Transverse colon (tissue), 4 donors: Measurements from ENCODE around the gene SMARCE1. TPM values are rescaled to one million over a fixed set of nuclear protein-coding genes. Genes with fewer than 3 reads are reported as not detected.
A peak's percentile ranks its signal among the peaks of the same experiment; 100 is the strongest.

Source experiments
- DNase-seq: peaks from one replicate; pipeline ENCODE4 v3.0.0-alpha.2; 2019
- H3K27ac ChIP-seq, 4 donors: fragments of 200-600 bp; sonication (generic); 2 replicates each; pipeline ENCODE4 v1.5.1; 2016 to 2018; ENCODE audit warnings: inconsistent platforms in 4 of 4
- H3K27me3 ChIP-seq: fragments of 200-600 bp; sonication (generic); 2 replicates; pipeline ENCODE4 v1.5.1; 2017; ENCODE audit warnings: inconsistent platforms
- H3K36me3 ChIP-seq, 4 donors: fragments of 200-600 bp; sonication (generic); 2 replicates each; pipeline ENCODE4 v1.5.1; 2017 to 2019; ENCODE audit warnings: inconsistent platforms in 4 of 4
- H3K4me1 ChIP-seq, 4 donors: fragments of 200-600 bp; sonication (generic); 2 replicates each; pipeline ENCODE4 v1.5.1; 2017 to 2020; ENCODE audit warnings: inconsistent platforms in 4 of 4
- H3K4me3 ChIP-seq, 4 donors: fragments of 200-600 bp; sonication (generic); 1 replicate in 1 of 4; 2 replicates in 3 of 4; pipeline versions ENCODE4 v1.5.1 to v1.6.1; 2017 to 2019; ENCODE audit warnings: inconsistent platforms in 4 of 4
- H3K9me3 ChIP-seq, 2 donors: fragments of 200-600 bp; sonication (generic); 2 replicates each; pipeline ENCODE4 v1.5.1; 2017 to 2019; ENCODE audit warnings: inconsistent platforms in 2 of 2
- EP300 ChIP-seq: sonication (generic); formaldehyde crosslinking; IDR thresholded peaks from one replicate; pipeline ENCODE4 v1.6.1; 2017; ENCODE audit warnings: antibody characterized with exemption, low read depth
- POLR2A ChIP-seq: fragments of 450-650 bp; IDR thresholded peaks from one replicate; pipeline ENCODE4 v1.6.1; 2016; ENCODE audit warnings: antibody characterized with exemption, mild to moderate bottlenecking, moderate library complexity
- POLR2AphosphoS5 ChIP-seq, 3 donors: sonication (generic); formaldehyde crosslinking; IDR thresholded peaks; one replicate each; pipeline ENCODE4 v1.6.1; 2016; ENCODE audit warnings: antibody characterized with exemption in 3 of 3
- WGBS, 2 donors: methylation state at CpG; one replicate each; pipeline ENCODE4 v1.1.5; 2018; ENCODE audit warnings: low coverage in 1 of 2; 5-methylcytosine and 5-hydroxymethylcytosine counted together
- in situ Hi-C, 4 donors: fragments of 200-750 bp; cut with MboI; loops; one replicate each; pipeline versions ENCODE4 v1.15.0 to v1.15.1; 2017; ENCODE audit warnings: low sequenced_read_pairs in 3 of 4, low pct_ligation_motif_present in 1 of 4, low pct_unique_long_range_greater_than_20kb in 1 of 4
- intact Hi-C: fragments of 100-400 bp; cut with DNase I; formaldehyde crosslinking; loops from one replicate; pipeline ENCODE4 v1.15.1; 2023; ENCODE audit warnings: low total_unique reads
- total RNA-seq, 4 donors: library from RNA; depleted of rRNA; stranded (reverse); fragments of >200 nt; gene quantifications; one replicate each; pipeline ENCODE4 v1.1.0, GENCODE V29; 2016
- TF ChIP-seq, protein P1 (sequence below), 5 experiments: fragments of 200-600 bp in 3 of 5; fragments of 450-650 bp in 2 of 5; sonication (generic) in 3 of 5; IDR thresholded peaks; 1 replicate in 2 of 5; 2 replicates in 3 of 5; pipeline ENCODE4 v1.5.1; 2016 to 2017; ENCODE audit warnings: antibody characterized with exemption in 5 of 5, inconsistent platforms in 3 of 5, mild to moderate bottlenecking in 2 of 5, moderate library complexity in 1 of 5

SMARCE1 gene
- total RNA-seq, 4 donors from 2014 or later = 43.0 to 87.2 (median 61.6) TPM

DNA sequence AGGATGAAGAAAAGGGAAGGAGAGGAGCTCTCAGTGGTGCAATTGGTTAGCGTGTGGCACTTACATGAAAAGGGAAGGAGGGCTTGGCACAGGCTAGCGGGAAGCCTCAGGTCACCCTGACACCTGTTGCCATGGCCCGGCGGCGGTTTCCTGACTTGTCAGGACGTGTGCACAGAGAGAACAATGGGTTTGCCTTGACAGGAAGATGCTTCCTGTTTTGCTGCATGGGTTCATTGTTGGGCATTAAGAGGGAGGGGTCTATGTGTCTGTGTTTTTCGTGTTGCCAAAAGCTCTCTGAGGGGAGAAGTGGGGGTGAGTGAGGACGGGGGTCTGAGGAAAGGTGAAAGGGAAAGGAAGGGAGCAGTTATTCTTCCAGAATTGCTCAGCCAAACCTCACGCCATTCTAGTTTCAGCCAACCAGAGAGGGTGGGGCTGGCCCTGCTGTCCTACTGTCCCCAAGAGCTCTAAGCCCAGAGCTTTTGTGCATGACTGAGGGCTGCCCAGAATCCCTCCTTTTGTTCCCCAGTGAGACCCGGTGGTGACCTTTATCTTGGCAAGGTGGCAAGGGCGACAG lies 65.2 kb downstream of the SMARCE1 start:
- Histone ChIP-seq H3K9me3 (peaks cover 0 to 8% of the 10 kb centered on the region in 2 donors), H3K27me3 (no peaks in the 10 kb centered on the region), H3K4me3 (no peak overlapping the region), H3K36me3 (no peaks in the 10 kb centered on the region), H3K27ac (peak overlapping the region in 3 of 4 donors; percentile 9 to 37 (median 26)), H3K4me1 (peaks cover 0 to 4% (median 0%) of the 10 kb centered on the region in 4 donors)
- in situ Hi-C loops (no loop called here), intact Hi-C loops (no loop called here)
- 31 to 47% methylated on average over 8 to 11 of the region's 11 CpGs for WGBS, 2 donors
- TF ChIP-seq EP300 = no peak
- peak in 1 of 3 donors; percentile 13 for TF ChIP-seq POLR2AphosphoS5 (IDR thresholded peaks at IDR 0.05)
- TF ChIP-seq, protein P1, sequence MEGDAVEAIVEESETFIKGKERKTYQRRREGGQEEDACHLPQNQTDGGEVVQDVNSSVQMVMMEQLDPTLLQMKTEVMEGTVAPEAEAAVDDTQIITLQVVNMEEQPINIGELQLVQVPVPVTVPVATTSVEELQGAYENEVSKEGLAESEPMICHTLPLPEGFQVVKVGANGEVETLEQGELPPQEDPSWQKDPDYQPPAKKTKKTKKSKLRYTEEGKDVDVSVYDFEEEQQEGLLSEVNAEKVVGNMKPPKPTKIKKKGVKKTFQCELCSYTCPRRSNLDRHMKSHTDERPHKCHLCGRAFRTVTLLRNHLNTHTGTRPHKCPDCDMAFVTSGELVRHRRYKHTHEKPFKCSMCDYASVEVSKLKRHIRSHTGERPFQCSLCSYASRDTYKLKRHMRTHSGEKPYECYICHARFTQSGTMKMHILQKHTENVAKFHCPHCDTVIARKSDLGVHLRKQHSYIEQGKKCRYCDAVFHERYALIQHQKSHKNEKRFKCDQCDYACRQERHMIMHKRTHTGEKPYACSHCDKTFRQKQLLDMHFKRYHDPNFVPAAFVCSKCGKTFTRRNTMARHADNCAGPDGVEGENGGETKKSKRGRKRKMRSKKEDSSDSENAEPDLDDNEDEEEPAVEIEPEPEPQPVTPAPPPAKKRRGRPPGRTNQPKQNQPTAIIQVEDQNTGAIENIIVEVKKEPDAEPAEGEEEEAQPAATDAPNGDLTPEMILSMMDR (IDR thresholded peaks at IDR 0.05) = no peak
- no peak for TF ChIP-seq POLR2A
- peak; percentile 67 for DNase-seq

DNA sequence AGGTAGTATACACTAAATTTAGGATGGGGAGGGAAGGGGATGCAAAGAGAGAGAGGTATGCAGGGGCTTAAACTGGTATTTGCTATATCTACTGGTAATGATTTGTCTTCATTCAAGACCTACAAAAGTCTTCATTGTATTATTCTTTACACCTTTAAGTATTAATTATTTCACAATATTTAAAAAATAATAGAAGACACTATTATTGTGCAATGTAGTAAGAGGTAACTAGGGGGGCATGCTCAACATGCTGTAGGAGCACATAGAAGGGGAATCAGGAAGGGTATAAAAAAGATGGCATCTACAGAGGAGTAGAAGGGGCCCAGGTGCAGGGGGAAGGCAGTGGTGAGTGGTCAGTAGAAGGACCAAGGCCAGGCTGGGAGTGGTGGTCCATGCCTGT lies 67.5 kb downstream of the SMARCE1 start:
- intact Hi-C loops (no loop called here), in situ Hi-C loops (no loop called here)
- Histone ChIP-seq H3K9me3 (peaks cover 0 to 7% of the 10 kb centered on the region in 2 donors), H3K27me3 (no peaks in the 10 kb centered on the region), H3K27ac (no peak overlapping the region), H3K36me3 (no peaks in the 10 kb centered on the region), H3K4me1 (peaks cover 0 to 4% (median 0%) of the 10 kb centered on the region in 4 donors), H3K4me3 (no peak overlapping the region)
- DNase-seq = no peak
- TF ChIP-seq POLR2A (no peak), POLR2AphosphoS5 (IDR thresholded peaks at IDR 0.05) (no peak), EP300 (no peak)
- TF ChIP-seq, protein P1 (IDR thresholded peaks at IDR 0.05) = no peak

DNA sequence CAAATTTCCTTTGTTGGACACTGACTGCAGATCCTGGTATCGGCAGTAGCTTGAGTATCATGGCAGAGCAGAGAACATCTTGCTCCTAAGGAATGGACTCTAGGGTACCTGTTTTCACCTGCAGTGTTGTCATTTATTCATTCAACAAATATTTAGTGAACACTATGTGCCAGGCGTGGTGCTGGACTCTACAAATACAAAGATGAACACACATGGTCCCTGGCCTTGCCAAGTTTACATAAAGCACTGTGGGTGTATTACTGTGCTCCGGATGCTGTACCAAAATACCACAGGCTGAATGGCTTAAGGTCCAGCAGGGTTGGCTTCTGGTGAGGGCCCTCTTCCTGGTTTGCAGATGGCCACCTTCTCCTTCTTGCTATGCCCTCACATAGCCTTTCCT lies 68.1 kb downstream of the SMARCE1 start:
- in situ Hi-C loops (no loop called here), intact Hi-C loops (no loop called here)
- Histone ChIP-seq H3K4me1 (peaks cover 0 to 4% (median 0%) of the 10 kb centered on the region in 4 donors), H3K36me3 (no peaks in the 10 kb centered on the region), H3K4me3 (no peak overlapping the region), H3K27ac (no peak overlapping the region), H3K27me3 (no peaks in the 10 kb centered on the region), H3K9me3 (peaks cover 5% of the 10 kb centered on the region in 2 donors)
- WGBS, 2 donors = 88 to 100% methylated on average over 1 to 3 of the region's 3 CpGs
- no peak for TF ChIP-seq POLR2AphosphoS5 (IDR thresholded peaks at IDR 0.05)
- no peak for DNase-seq

DNA sequence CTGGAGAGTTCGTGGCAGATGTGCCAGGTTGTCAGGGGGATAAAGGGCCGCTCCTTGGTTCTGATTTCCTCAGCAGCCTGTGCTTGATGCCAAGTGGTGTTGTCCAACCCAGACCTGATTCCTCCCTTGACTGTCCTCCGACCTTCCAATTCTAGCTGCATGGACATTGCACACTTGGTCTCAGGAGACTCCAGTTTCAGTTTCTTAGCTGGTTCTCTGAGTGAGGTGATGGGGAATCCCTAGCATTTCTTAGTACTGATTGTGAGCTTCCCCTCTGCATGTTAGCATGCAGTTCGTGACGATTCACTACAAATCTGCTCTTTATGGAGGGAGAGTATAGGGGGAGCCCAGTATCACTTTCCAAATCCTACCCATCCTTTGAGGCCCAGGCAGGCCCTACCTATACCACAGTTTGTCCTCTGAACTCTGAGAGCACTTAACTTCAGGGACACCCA lies 70.0 kb downstream of the SMARCE1 start:
- no peak for DNase-seq
- no peak for TF ChIP-seq POLR2A
- TF ChIP-seq POLR2AphosphoS5 (IDR thresholded peaks at IDR 0.05) = no peak
- TF ChIP-seq, protein P1 (IDR thresholded peaks at IDR 0.05) = no peak
- no peak for TF ChIP-seq EP300
- Histone ChIP-seq H3K4me3 (no peak overlapping the region), H3K27ac (no peak overlapping the region), H3K36me3 (no peaks in the 10 kb centered on the region), H3K27me3 (no peaks in the 10 kb centered on the region), H3K9me3 (peaks cover 12 to 14% of the 10 kb centered on the region in 2 donors), H3K4me1 (peaks cover 0 to 4% (median 0%) of the 10 kb centered on the region in 4 donors)
- intact Hi-C loops = no loop called here
- in situ Hi-C loops = no loop called here
- WGBS, 2 donors = 72% methylated on average over 5 of the region's 5 CpGs; no CpG with 5 or more reads in 1 of the 2 donors
